T-helper 2 cell treated with Interferon-gamma antibody and Interleukin-4, amounts not matched to agents 5 μg/mL and 100 μg/mL, for 36 hours (primary cell): ENCODE results near the gene RPRD1B.

Source experiments
- DNase-seq: peaks from one replicate; pipeline ENCODE4 v3.0.0; 2021; ENCODE audit warnings: low spot score
- H3K27ac Mint-ChIP-seq: one replicate; pipeline ENCODE4 v1.8.0; 2021; ENCODE audit warnings: mild to moderate bottlenecking, mixed read lengths
- H3K27me3 Mint-ChIP-seq: one replicate; pipeline ENCODE4 v1.8.0; 2021; ENCODE audit warnings: low read depth, mixed read lengths
- H3K36me3 Mint-ChIP-seq: one replicate; pipeline ENCODE4 v1.8.0; 2021; ENCODE audit warnings: low read depth, mixed read lengths
- H3K4me1 Mint-ChIP-seq: one replicate; pipeline ENCODE4 v1.8.0; 2021; ENCODE audit warnings: low read depth, mixed read lengths
- H3K4me3 Mint-ChIP-seq: one replicate; pipeline ENCODE4 v1.8.0; 2022; ENCODE audit warnings: mild to moderate bottlenecking, moderate library complexity, mixed read lengths
- H3K9me3 Mint-ChIP-seq: one replicate; pipeline ENCODE4 v1.8.0; 2021; ENCODE audit warnings: mixed read lengths

RPRD1B gene

DNA sequence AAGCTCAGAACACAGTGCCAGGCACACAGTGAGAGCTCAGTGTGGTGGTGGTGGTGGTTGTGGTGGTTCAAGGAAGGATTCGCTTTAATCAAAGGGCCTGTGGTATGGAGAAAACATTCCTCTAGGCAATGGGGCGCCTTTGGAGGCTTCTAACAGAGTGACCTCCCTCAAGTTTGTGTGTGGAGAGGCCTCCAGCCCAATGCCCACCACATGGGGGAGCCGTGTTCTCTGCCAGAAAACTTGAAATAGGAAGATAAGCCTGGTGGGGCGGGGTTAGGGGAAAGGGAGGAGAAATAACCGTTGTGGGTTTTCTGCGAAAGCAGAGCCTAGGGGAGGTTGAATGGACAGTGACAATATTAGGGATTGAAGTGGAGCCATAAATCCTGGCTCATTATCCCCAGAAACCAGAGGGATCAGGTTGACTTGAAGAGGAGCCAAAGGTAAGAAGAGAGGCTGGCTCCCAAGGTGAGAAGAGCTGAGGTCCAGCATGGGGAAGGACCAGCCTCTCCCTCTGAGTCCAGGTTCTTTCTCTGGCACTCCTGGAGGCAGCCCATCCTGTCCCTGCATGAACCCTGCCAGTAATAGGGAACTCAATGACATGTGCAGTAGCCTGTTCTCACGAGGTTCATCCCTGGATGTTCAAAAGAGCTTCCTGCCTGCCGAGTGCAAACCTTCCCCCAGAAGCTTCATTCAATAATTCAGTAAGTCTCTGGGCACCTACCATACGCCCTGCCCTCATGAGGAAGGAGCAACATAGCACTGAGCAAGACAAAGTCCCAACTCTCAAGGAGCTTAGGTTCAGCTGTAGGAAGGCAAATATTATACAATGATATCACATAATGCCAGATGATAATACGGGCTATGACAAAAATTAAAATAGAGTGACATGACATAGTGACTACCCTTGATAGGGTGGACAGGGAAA lies 80.1 kb downstream of the RPRD1B start:
- H3K9me3 Mint-ChIP-seq: no peaks in the 10 kb centered on the region

GRCh38 chr20:38114353-38114791 lies 80.8 kb downstream of the RPRD1B start:
- DNase-seq: no peak
- Mint-ChIP-seq H3K27ac (no peak overlapping the region), H3K36me3 (no peaks in the 10 kb centered on the region), H3K9me3 (no peaks in the 10 kb centered on the region), H3K27me3 (peaks cover 19% of the 10 kb centered on the region), H3K4me3 (no peak overlapping the region), H3K4me1 (peaks cover 9% of the 10 kb centered on the region)

More for the DNA sequence above, 80.1 kb downstream of the RPRD1B start:
- Mint-ChIP-seq H3K4me1 (peaks cover 9% of the 10 kb centered on the region), H3K27me3 (peaks cover 19% of the 10 kb centered on the region), H3K27ac (no peak overlapping the region), H3K4me3 (no peak overlapping the region), H3K36me3 (no peaks in the 10 kb centered on the region)
- DNase-seq: no peak

DNA sequence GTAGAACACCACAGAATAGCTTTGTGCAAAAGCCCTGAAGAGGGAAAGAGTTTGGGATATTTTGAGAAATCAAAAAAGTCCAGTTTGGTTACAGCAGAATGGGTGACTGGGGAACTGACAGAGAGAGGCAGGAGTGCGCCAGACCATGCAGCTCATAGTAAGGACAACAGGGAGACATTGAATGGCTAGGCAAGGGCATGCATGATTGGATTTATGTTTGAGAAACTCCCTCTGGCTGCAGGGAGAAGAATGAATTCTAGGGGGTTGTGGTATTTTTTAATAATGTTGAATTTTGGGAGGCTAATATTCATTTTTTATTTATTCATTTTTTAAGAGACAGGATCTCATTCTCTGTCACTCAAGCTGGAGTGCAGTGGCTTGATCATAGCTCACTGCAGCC lies 81.7 kb downstream of the RPRD1B start:
- DNase-seq: no peak
- Mint-ChIP-seq H3K27me3 (peaks cover 19% of the 10 kb centered on the region), H3K4me3 (no peak overlapping the region), H3K4me1 (peaks cover 9% of the 10 kb centered on the region), H3K27ac (no peak overlapping the region), H3K9me3 (no peaks in the 10 kb centered on the region), H3K36me3 (no peaks in the 10 kb centered on the region)

DNA sequence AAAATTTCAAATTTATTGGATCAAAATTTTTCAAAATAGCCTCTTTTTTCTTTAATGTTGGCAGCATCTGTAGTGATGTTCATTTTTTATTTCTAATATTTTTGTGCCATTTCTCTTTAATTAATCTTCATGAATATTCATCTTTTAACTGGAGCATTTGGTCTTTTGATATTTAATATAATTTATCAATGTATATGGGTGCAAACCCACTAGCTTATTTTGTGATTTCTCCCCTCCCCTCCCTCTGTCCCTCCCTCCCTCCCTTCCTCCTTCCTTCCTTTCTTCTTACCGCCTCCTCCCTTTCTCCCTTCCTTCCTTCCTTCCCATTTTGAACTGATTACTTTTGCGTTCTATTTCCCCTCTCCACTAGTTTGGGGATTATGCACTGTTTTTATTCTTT lies 82.3 kb downstream of the RPRD1B start:
- Mint-ChIP-seq H3K36me3 (no peaks in the 10 kb centered on the region), H3K9me3 (no peaks in the 10 kb centered on the region), H3K27ac (no peak overlapping the region), H3K4me1 (peaks cover 9% of the 10 kb centered on the region), H3K4me3 (no peak overlapping the region), H3K27me3 (peaks cover 19% of the 10 kb centered on the region)
- no peak for DNase-seq

DNA sequence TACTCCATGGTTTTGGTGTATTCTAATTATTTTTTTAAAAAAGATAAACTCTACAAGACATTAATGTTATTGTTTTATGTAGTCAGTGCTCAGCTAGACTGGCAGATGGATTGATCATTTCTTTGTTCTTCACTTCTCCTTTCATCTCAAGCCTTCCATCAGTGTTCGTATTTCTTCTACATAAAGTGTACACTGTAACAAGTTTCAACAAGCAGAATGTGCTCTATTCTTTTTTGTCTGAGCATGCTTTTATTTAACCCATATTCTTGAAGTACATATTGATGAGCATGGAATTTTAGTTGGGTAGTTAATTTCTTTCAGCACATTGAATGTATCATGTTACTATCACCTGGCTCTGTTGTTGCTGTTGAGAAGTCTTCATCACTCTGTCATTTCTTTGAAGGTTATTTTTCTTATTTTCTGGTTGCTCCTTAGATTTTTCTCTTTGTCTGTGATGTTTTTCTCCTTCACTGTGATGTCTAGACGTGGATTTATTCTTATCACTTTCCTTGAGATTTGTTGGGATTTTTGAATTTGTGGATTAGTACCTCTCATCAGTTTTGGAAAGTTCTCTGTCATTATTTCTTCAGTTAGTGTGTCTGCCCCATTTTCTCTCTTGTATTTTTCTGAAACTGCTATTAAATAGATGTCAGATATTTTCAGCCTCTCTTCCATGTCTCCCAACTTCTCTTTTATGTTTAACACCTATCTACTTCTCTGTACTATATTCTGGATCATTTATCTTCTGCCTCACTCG lies 83.0 kb downstream of the RPRD1B start:
- no peaks in the 10 kb centered on the region for H3K9me3 Mint-ChIP-seq
- no peak overlapping the region for H3K27ac Mint-ChIP-seq
- peaks cover 9% of the 10 kb centered on the region for H3K4me1 Mint-ChIP-seq
- no peak for DNase-seq
- H3K27me3 Mint-ChIP-seq: peaks cover 19% of the 10 kb centered on the region
- H3K36me3 Mint-ChIP-seq: no peaks in the 10 kb centered on the region
- H3K4me3 Mint-ChIP-seq: no peak overlapping the region

- H3K9me3 Mint-ChIP-seq: no peaks in the 10 kb centered on the region
- peaks cover 19% of the 10 kb centered on the region for H3K27me3 Mint-ChIP-seq
Observed at GRCh38 chr20:38117205-38117604, 83.7 kb downstream of the RPRD1B start.

DNA sequence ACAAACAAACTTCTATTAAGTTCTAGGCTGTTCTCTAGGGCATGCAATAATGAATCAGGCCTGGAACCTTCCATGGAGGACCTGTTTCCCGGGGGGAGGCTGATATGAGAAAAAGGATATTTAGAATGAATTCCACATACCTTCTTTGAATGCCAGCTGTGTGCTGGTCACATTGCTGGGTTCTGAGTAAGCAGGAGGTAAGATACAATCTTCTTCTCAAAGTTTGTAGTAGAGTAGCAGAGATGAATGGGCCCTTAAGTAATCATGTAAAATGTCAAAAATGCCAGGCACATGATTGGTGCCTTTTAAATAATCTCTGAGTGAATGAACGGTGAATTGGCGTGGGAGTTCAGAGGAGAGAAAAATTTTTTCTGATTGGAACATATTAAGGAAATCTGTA lies 84.1 kb downstream of the RPRD1B start:
- Mint-ChIP-seq H3K4me1 (peaks cover 9% of the 10 kb centered on the region), H3K36me3 (no peaks in the 10 kb centered on the region), H3K4me3 (no peak overlapping the region)

More at GRCh38 chr20:38117205-38117604, 83.7 kb downstream of the RPRD1B start:
- H3K4me3 Mint-ChIP-seq: no peak overlapping the region
- no peak overlapping the region for H3K27ac Mint-ChIP-seq
- no peaks in the 10 kb centered on the region for H3K36me3 Mint-ChIP-seq
- DNase-seq: no peak
- H3K4me1 Mint-ChIP-seq: peaks cover 9% of the 10 kb centered on the region

DNA sequence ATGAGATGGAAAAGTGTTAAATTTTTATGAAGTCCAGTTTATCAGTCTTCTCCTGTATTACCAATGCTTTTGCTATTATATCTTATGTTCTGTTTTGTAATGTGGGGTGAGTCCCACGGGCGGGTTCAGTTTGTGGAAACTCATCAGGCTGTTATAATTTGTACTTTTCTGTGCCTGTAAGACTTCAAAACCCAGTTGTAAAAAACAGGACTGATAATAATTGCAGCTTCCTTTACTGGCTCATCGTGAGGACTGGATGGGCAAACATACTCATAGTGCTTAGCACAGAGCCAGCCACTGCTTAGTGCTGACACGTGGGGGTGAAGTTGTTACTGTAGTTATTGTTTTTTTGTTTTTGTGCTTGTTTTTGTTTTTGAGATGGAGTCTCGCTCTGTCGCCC lies 85.9 kb downstream of the RPRD1B start:
- DNase-seq: no peak
- Mint-ChIP-seq H3K27me3 (peaks cover 19% of the 10 kb centered on the region), H3K4me3 (no peak overlapping the region), H3K9me3 (no peaks in the 10 kb centered on the region), H3K36me3 (no peaks in the 10 kb centered on the region), H3K27ac (no peak overlapping the region), H3K4me1 (peaks cover 6% of the 10 kb centered on the region)

More for the DNA sequence above, 84.1 kb downstream of the RPRD1B start:
- Mint-ChIP-seq H3K27me3 (peaks cover 19% of the 10 kb centered on the region), H3K27ac (no peak overlapping the region), H3K9me3 (no peaks in the 10 kb centered on the region)
- no peak for DNase-seq

DNA sequence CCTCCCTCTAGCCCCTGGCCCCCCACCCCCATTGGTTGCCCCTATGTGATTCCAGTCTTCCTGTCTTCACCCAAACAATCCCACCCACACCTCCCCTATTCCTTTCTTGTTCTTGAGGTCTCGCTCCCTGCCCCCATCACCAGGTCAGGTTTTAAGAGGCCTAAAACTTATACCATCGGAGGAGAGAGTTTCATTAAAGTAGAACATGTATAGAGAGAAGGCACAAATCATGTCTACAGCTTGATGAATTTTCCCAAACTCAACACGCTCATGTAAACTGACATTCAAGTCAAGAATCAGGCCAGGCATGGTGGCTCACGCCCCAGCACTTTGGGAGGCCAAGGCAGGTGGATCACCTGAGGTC lies 87.1 kb downstream of the RPRD1B start:
- DNase-seq: no peak
- H3K9me3 Mint-ChIP-seq: no peaks in the 10 kb centered on the region
- H3K4me1 Mint-ChIP-seq: peaks cover 6% of the 10 kb centered on the region
- H3K36me3 Mint-ChIP-seq: no peaks in the 10 kb centered on the region
- H3K27ac Mint-ChIP-seq: no peak overlapping the region
- H3K27me3 Mint-ChIP-seq: peaks cover 16% of the 10 kb centered on the region
- no peak overlapping the region for H3K4me3 Mint-ChIP-seq

- Mint-ChIP-seq H3K27me3 (peaks cover 12% of the 10 kb centered on the region), H3K4me1 (peaks cover 6% of the 10 kb centered on the region), H3K9me3 (no peaks in the 10 kb centered on the region), H3K4me3 (no peak overlapping the region), H3K27ac (no peak overlapping the region), H3K36me3 (no peaks in the 10 kb centered on the region)
- no peak for DNase-seq
Observed at GRCh38 chr20:38121741-38122140, 88.2 kb downstream of the RPRD1B start.

- DNase-seq: no peak
- Mint-ChIP-seq H3K9me3 (no peaks in the 10 kb centered on the region), H3K4me1 (peaks cover 6% of the 10 kb centered on the region), H3K27ac (peak overlapping the region; percentile 0), H3K4me3 (peak overlapping the region; percentile 3), H3K36me3 (no peaks in the 10 kb centered on the region), H3K27me3 (peaks cover 3% of the 10 kb centered on the region)
Observed at GRCh38 chr20:38123021-38123587, 89.6 kb downstream of the RPRD1B start.

DNA sequence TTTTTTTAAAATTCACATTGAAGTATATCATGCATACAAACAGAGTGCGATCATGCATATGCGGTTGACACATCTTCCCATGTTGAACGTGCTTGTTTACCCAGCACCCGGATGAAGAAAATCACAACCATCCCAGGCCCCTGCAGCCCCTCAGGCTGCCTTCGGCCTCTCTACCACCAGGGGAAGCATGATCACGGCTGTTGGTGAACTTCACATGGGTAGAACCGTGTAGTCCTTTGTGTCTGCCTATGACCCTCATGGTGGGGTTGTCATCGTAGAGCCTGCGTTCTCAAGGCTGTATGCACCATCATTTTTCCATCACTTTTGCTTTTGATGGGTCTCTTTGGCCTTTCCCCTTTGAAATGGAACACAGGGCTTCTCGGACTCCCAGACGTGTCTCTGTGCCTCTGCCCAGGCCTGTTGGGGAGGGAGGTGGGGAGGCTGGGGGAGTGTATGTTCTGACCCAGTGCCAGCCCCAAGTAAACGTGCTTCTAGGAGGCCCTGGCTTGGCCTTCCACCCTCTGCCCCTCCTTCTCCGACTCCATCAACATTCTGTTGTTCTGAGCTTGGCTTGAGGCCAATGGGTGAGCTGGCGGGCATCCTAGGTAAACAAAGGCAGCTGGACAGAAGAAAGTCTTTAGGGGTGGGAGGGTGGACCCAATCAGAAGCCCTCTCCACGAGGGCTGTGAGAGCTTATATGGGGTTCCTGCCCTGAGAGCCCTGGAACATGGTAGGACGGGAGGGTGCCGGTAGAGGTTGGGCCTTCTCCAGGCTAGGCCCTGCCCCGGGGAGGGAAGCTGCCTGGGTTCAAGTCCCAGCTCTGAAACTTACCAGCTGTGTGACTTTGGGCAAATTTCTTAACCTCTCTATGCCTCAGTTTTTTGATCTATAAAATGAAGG lies 91.9 kb downstream of the RPRD1B start:
- no peaks in the 10 kb centered on the region for H3K36me3 Mint-ChIP-seq
- DNase-seq: no peak
- no peak overlapping the region for H3K4me3 Mint-ChIP-seq
- H3K4me1 Mint-ChIP-seq: peaks cover 6% of the 10 kb centered on the region
- H3K9me3 Mint-ChIP-seq: no peaks in the 10 kb centered on the region
- H3K27ac Mint-ChIP-seq: no peak overlapping the region
- no peaks in the 10 kb centered on the region for H3K27me3 Mint-ChIP-seq

DNA sequence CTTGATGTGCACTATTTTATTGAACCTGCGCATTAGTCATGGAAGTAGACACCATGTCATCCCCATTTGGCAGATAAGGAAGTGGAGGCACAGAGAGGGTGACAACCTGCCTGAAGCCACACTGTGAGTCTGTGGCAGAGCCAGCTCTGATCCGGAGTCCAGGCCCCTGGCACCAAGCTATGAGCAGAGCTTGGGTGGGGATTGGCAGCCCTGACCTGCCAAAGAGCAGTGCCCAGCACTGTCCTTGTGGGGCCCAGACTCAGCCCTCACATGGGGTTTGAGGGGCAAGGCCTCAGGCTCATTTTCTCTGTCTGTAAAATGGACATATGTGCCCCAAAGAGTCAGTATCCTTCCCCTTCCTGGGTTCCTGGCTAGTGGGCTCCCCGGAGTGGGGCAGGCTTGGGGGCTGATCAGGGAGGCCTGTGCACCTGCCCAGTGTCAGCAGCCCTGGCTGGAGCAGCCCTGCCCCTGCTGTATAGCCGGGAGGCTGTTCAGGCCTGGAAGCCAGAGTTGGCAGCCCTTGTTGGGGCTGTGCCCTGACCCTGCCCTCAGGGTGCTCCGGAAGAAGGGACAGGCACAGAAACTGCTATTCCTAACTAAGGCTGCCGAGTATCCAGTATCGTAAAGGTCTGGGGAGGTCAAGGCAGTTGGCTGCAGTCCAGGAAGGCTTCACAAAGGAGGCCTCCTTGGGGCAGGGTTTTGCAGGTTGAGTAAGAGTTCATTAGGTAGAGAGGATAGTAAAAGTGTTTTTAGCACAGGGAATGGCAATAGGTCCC lies 92.8 kb downstream of the RPRD1B start:
- Mint-ChIP-seq H3K4me1 (peaks cover 6% of the 10 kb centered on the region), H3K36me3 (no peaks in the 10 kb centered on the region), H3K27ac (no peak overlapping the region), H3K9me3 (no peaks in the 10 kb centered on the region), H3K4me3 (no peak overlapping the region), H3K27me3 (no peaks in the 10 kb centered on the region)
- no peak for DNase-seq
